Memory B cell (primary cell): Measurements from ENCODE around the gene CPT1C.

ENCODE experiments used
- ATAC-seq: fragments of 150-1000 bp; cut with Tn5 transposase; 2 replicates; pipeline ENCODE4 v1.10.0; 2021; ENCODE audit warnings: low read depth, mild to moderate bottlenecking, moderate library complexity
- DNase-seq, 2 donors: peaks; one replicate each; pipeline ENCODE4 v3.0.0; 2022; ENCODE audit warnings: low spot score in 2 of 2
- H3K27ac Mint-ChIP-seq: one replicate; pipeline ENCODE4 v1.8.0; 2022; ENCODE audit warnings: mild to moderate bottlenecking, moderate library complexity, mixed read lengths
- H3K27me3 Mint-ChIP-seq: one replicate; pipeline ENCODE4 v1.8.0; 2022; ENCODE audit warnings: mixed read lengths
- H3K36me3 Mint-ChIP-seq: one replicate; pipeline ENCODE4 v1.8.0; 2022; ENCODE audit warnings: mild to moderate bottlenecking, mixed read lengths
- H3K4me1 Mint-ChIP-seq: one replicate; pipeline ENCODE4 v1.8.0; 2022; ENCODE audit warnings: mixed read lengths
- H3K4me3 Mint-ChIP-seq: one replicate; pipeline ENCODE4 v1.8.0; 2022; ENCODE audit warnings: mild to moderate bottlenecking, moderate library complexity, mixed read lengths
- H3K9me3 Mint-ChIP-seq: one replicate; pipeline ENCODE4 v1.8.0; 2022; ENCODE audit warnings: mixed read lengths

Gene CPT1C

DNA sequence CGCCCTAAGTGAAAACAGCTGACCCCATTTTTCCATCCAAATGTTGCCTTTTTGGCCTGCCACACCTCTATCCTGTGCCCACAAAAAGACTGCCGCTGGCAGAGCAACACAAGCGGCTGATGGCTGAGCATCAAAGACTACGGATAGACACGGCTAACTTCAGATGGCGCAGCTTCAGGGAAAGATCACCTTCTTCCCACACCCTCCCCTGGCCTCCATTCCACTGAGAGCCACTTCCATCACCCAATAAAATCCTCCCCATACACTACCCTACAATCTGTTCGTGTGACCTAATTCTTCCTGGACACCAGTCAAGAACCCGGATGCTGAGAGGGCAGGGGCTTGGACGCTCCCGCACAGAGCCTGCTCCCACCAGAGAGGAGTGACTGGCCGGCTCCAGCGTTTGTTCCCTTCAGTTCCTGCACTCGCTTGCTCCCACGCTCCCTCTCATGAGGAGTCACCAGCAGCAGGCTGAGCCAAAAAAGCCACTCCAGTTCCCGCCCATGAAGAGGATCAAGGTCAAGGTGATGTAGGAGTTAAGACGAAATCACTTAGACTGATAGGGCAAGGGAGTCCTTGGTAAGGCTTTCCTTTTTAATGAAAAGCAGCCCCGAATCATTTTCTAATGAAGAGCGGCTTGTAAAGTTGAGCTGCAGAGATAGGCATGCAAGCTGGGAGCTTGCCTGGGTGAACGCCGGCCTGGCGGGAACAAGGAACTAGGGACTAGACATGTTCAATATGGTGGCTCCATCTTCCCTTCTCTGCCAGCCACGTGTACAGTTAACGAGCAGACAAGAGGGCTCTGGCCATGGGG is 36.5 kb downstream of the CPT1C start:
- DNase-seq: no peak
- ATAC-seq: no peak
- Mint-ChIP-seq H3K27ac (no peak overlapping the region), H3K4me3 (no peak overlapping the region), H3K36me3 (no peaks in the 10 kb centered on the region), H3K4me1 (no peaks in the 10 kb centered on the region), H3K27me3 (peaks cover 3% of the 10 kb centered on the region), H3K9me3 (no peaks in the 10 kb centered on the region)

DNA sequence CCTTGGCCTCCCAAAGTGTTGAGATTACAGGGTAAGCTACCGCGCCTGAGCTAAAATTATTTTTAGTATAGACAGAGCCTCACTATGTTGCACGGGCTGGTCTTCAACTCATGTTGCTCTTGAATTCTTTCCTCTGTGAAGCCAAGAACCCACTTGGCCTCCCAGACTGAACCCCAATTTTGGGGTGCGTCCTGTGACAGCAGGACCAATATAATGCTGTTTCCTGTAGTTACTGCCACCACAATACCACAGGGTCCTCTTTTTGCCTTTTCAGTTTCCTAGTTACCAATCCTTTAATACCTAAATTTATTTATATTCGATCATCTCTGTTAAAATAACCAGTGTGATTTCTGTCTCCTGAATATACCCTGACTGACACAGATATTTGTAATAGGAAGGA is 39.2 kb downstream of the CPT1C start:
- Mint-ChIP-seq H3K27me3 (peaks cover 3% of the 10 kb centered on the region), H3K9me3 (no peaks in the 10 kb centered on the region), H3K36me3 (no peaks in the 10 kb centered on the region), H3K27ac (no peak overlapping the region), H3K4me1 (no peaks in the 10 kb centered on the region), H3K4me3 (no peak overlapping the region)
- no peak for DNase-seq
- ATAC-seq: peak; percentile 26

DNA sequence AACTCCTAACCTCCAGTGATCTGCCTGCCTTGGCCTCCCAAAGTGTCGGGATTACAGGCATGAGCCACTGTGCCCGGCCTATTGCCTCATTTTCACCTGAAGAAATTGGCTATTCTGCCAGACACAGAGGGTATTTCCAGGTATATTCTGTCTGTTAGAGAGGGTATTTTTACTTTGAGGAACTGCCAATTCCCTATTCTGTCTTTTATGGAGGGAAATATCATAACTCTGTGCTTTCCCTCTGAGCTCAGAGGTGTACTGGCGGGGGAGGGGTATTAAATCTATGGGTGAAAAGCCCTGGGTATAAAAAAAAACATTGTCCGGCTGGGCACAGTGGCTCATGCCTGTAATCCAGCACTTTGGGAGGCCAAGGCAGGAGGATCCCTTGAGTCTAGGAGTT is 47.4 kb downstream of the CPT1C start:
- DNase-seq (no peak), ATAC-seq (peak; percentile 74)
- no peak overlapping the region for H3K27ac Mint-ChIP-seq
- no peaks in the 10 kb centered on the region for H3K36me3 Mint-ChIP-seq
- no peaks in the 10 kb centered on the region for H3K27me3 Mint-ChIP-seq
- H3K9me3 Mint-ChIP-seq: no peaks in the 10 kb centered on the region
- H3K4me1 Mint-ChIP-seq: no peaks in the 10 kb centered on the region
- H3K4me3 Mint-ChIP-seq: no peak overlapping the region

DNA sequence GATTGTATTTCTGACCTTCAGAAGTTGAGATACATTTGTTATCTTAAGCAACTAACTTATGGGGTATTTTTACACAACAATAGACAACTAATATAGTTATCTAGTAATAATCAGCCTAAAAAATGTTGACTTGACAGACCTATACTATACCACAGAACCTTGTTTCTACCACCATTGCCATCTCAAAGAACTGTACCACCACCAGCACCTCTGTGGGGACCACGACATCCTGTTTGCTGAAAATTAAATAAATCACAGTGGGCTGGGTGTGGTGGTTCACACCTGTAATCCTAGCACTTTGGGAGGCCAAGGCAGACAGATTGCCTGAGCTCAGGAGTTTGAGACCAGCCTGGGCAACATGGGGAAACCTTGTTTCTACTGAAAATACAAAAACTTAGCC is 48.2 kb downstream of the CPT1C start:
- no peak overlapping the region for H3K4me3 Mint-ChIP-seq
- H3K9me3 Mint-ChIP-seq: no peaks in the 10 kb centered on the region
- H3K4me1 Mint-ChIP-seq: no peaks in the 10 kb centered on the region
- DNase-seq (no peak), ATAC-seq (no peak)
- H3K36me3 Mint-ChIP-seq: no peaks in the 10 kb centered on the region
- H3K27ac Mint-ChIP-seq: no peak overlapping the region
- no peaks in the 10 kb centered on the region for H3K27me3 Mint-ChIP-seq

DNA sequence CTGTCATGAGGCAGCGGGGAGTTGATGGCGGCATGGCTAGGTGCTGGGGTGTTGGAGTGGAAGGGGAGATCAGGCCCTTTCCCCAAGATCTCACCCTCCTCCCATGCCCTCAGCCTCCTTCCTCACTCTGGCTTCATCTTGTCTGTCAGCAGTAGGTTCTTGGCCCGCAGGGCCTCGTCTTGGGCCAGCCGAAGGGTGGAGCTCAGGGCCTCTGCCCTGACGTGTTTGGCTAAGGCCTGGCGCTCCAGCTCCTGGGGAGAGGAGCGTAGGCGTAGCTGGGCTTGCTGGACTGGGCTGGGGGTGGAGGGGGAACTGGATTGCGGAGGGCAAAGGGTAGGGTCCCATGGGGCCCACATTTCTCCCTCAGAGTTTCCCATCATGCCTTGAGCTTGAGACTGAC is 49.0 kb downstream of the CPT1C start:
- H3K36me3 Mint-ChIP-seq: no peaks in the 10 kb centered on the region
- DNase-seq (no peak), ATAC-seq (no peak)
- H3K4me3 Mint-ChIP-seq: no peak overlapping the region
- H3K4me1 Mint-ChIP-seq: no peaks in the 10 kb centered on the region
- no peaks in the 10 kb centered on the region for H3K27me3 Mint-ChIP-seq
- no peak overlapping the region for H3K27ac Mint-ChIP-seq
- no peaks in the 10 kb centered on the region for H3K9me3 Mint-ChIP-seq

DNA sequence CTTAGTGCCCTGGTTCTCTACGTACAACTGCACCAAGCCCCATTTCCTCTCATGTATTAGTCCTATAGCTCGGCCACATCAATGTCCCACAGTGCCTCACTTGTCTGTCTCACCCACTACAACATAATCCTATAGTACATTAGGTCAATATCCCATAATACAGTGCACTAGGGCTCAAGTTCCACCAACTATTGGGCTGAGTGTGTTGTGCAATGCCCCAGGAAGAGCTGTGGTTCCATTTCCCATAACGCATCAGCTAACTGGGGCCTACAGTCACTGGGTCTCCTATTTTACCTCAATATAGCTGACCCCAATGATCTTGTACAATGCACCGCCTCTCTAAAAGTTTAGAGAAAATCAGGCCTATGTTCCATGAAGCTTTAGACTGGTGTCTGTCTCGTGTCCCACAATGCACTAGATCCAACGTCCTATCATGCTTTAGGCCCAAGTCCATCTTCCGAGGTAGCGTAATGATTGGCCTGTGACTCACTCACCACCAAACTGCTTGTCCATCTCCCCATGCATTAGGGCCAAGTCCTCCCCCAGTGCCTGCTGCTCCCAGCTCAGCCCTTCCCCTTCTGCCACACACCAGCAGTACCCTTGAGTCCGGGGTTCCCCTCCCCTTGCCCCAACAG is 50.4 kb downstream of the CPT1C start:
- H3K27me3 Mint-ChIP-seq: no peaks in the 10 kb centered on the region
- H3K9me3 Mint-ChIP-seq: no peaks in the 10 kb centered on the region
- peaks cover 1% of the 10 kb centered on the region for H3K36me3 Mint-ChIP-seq
- no peak overlapping the region for H3K27ac Mint-ChIP-seq
- peaks cover 2% of the 10 kb centered on the region for H3K4me1 Mint-ChIP-seq
- no peak for ATAC-seq
- no peak for DNase-seq
- H3K4me3 Mint-ChIP-seq: no peak overlapping the region

DNA sequence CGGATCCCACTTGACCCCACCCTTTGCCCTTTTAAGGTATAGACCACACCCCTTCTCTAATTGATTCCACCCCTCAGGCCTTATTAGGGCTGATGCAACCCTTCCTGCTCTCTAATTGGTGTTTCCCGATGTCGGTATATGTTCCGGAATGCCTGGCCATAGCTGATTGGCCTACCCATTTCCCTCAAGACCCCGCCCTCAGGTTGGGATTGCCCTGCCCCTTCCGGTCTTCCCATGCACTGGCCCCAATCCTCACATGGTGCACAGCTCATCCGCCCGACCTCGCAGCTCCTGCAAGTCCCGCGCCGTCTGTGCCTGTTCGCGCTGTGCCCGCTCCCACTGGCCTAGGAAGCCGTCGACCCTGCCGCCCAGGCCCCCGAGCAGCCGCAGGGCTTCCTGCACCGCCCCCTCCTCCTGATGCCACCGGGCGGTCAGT is 54.0 kb downstream of the CPT1C start:
- ATAC-seq (no peak), DNase-seq (no peak)
- no peak overlapping the region for H3K27ac Mint-ChIP-seq
- no peaks in the 10 kb centered on the region for H3K9me3 Mint-ChIP-seq
- H3K27me3 Mint-ChIP-seq: peaks cover 5% of the 10 kb centered on the region
- H3K4me1 Mint-ChIP-seq: peaks cover 3% of the 10 kb centered on the region
- H3K4me3 Mint-ChIP-seq: no peak overlapping the region
- peaks cover 1% of the 10 kb centered on the region for H3K36me3 Mint-ChIP-seq

DNA sequence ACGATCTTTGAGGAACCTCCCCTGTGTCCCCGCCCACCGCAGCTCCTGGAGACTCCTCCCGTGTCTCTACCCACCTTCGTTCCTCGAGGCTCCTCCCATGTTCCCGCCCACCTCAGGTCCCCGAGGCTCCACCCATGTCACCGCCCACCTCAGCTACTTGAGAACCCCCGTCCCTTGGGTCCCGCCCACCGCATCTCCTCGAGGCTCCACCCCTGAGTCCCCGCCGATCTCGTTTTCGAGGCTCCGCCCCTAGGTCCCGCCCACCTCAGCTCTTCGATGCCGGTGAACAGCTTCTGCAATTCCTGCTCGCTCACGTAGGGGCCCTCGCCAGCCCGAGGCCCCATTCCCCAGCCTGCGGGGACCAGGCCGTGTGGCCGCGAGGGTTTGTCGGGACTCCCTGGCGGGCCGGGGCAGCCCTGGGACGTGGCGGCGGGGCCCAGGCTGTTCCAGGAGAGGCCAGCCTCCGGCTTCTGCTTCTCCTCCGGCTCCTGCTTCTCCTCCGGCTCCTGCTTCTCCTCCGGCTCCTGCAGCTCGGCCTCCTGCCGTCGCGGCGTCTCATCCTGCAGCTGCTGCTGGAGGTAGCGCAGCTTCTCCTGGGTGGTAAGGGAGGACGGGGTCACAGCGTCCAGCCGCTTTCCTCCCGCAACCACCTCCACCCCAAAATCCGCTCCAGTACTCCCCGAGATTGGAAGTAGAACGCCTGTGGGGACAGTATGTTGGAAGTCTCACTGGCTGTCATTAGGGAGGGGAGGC is 55.5 kb downstream of the CPT1C start:
- peak overlapping the region; percentile 14 for H3K4me3 Mint-ChIP-seq
- peaks cover 1% of the 10 kb centered on the region for H3K36me3 Mint-ChIP-seq
- H3K27ac Mint-ChIP-seq: no peak overlapping the region
- H3K4me1 Mint-ChIP-seq: peaks cover 3% of the 10 kb centered on the region
- ATAC-seq: peak; percentile 87
- H3K27me3 Mint-ChIP-seq: peaks cover 5% of the 10 kb centered on the region
- no peaks in the 10 kb centered on the region for H3K9me3 Mint-ChIP-seq
- DNase-seq: peak; percentile 34 to 66

DNA sequence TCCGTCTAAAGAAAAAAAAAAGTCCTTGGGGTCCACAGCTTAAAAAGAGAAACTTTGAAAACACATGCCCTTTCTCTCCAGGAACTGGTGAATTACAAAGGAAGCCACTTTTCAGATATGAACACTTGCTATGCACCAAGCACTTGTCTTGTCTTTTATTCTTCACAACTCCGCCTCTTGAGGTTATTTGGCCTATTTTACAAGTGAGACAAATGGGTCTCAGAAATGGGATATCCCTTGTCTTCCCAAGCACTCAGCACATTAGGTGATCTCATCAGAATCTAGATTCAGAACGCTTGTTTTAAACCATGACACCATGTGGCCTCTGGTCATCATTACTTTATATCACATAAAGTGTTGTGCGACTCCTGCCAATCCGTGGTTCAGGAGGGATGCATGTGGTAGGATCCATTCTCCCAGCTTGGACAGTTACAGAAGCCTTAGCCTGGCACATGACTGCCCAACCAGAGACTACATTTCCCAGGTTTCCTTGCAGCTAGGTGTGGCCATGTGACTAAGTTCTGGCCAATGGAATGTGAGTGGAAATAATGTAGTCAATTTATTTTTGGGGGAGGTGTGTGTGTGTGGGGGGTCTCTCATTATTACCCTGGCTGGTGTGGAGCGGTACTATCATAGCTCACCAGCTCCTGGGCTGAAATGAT is 58.3 kb downstream of the CPT1C start:
- H3K27ac Mint-ChIP-seq: peak overlapping the region; percentile 37
- peaks cover 5% of the 10 kb centered on the region for H3K27me3 Mint-ChIP-seq
- ATAC-seq (no peak), DNase-seq (no peak)
- peaks cover 1% of the 10 kb centered on the region for H3K36me3 Mint-ChIP-seq
- H3K4me3 Mint-ChIP-seq: no peak overlapping the region
- H3K4me1 Mint-ChIP-seq: peaks cover 3% of the 10 kb centered on the region
- H3K9me3 Mint-ChIP-seq: no peaks in the 10 kb centered on the region

DNA sequence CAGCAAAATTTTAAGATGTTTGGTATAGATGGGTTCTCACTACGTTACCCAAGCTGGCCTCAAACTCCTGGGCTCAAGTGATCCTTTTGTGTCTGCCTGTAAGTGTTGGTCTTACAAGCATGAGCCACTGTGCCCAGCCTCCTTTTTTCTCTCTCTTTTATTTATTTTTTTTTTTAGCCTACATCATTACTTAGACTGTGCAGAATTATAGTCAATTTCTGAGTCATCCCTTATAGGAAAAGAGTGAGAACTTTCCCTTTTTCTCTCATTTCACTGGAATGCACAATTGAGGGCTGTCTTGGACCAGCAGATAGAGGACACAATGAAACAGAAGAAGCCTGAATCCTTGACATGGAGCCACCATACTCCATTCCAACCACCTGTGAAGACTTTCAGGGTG is 58.9 kb downstream of the CPT1C start:
- no peak for DNase-seq
- Mint-ChIP-seq H3K9me3 (no peaks in the 10 kb centered on the region), H3K36me3 (peaks cover 1% of the 10 kb centered on the region), H3K27ac (no peak overlapping the region), H3K4me1 (peaks cover 3% of the 10 kb centered on the region), H3K27me3 (peaks cover 5% of the 10 kb centered on the region), H3K4me3 (no peak overlapping the region)
- no peak for ATAC-seq

DNA sequence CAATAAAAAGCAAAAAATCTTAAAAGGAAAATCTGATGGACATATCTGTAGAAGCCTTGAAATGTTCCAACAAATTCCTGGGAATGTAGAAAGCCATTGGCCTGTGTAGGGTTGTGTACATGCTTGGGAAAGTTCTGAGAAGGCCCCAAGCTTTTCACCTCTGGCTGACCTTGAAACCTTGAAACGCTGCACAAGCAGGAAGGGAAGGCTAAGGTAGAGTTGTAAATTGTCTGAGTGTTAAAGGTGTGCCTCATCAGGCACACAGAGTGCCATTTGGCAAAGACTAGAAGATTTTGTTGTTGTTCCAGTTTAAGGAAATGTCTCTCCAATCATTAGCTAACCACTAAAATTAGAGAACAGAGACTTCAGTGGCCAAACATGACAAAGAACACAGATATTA is 61.8 kb downstream of the CPT1C start:
- ATAC-seq: no peak
- no peak overlapping the region for H3K27ac Mint-ChIP-seq
- no peak overlapping the region for H3K4me3 Mint-ChIP-seq
- H3K27me3 Mint-ChIP-seq: peaks cover 2% of the 10 kb centered on the region
- H3K36me3 Mint-ChIP-seq: no peaks in the 10 kb centered on the region
- no peaks in the 10 kb centered on the region for H3K4me1 Mint-ChIP-seq
- DNase-seq: no peak
- peaks cover 1% of the 10 kb centered on the region for H3K9me3 Mint-ChIP-seq

DNA sequence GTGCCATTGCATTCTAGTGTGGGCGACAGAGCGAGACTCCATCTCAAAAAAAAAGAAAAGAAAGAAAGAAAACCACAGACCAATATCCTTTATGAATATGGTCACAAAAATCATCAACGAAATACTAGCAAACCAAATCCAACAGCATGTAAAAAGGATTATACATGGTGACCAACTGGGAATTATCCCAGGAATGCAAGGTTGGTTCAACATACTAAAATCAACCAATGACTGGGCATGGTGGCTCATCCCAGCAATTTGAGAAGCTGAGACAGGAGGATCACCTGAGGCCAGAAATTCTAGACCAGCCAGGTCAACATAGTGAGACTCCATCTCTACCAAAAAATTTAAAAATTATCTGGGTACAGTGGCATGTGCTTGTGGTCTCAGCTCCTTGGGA is 65.0 kb downstream of the CPT1C start:
- no peak for ATAC-seq
- no peak overlapping the region for H3K4me3 Mint-ChIP-seq
- no peak for DNase-seq
- H3K36me3 Mint-ChIP-seq: no peaks in the 10 kb centered on the region
- H3K27ac Mint-ChIP-seq: no peak overlapping the region
- peaks cover 3% of the 10 kb centered on the region for H3K27me3 Mint-ChIP-seq
- no peaks in the 10 kb centered on the region for H3K4me1 Mint-ChIP-seq
- H3K9me3 Mint-ChIP-seq: peaks cover 1% of the 10 kb centered on the region

DNA sequence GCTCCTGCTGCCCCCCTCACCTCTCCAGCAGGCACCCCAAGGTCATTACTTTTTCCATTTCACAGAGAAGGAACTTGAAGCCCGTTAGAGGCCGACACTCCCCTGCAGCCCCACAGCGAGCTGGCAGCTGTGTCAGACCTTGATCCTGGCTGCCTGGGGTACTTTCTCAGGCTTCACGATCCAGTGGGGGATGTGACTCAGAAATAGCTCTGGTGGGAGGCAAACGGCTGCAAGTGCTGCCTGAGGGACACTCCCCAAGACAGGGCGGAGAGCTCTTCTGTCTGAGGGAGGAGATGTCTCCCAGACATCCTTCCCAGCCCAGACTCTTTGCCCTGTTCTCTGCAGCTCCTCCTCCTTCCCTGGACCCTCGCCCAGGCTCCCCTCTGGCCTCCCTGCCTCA is 67.4 kb downstream of the CPT1C start:
- peaks cover 1% of the 10 kb centered on the region for H3K9me3 Mint-ChIP-seq
- H3K27me3 Mint-ChIP-seq: peaks cover 3% of the 10 kb centered on the region
- DNase-seq (no peak), ATAC-seq (no peak)
- no peaks in the 10 kb centered on the region for H3K36me3 Mint-ChIP-seq
- no peaks in the 10 kb centered on the region for H3K4me1 Mint-ChIP-seq
- H3K27ac Mint-ChIP-seq: no peak overlapping the region
- H3K4me3 Mint-ChIP-seq: no peak overlapping the region

DNA sequence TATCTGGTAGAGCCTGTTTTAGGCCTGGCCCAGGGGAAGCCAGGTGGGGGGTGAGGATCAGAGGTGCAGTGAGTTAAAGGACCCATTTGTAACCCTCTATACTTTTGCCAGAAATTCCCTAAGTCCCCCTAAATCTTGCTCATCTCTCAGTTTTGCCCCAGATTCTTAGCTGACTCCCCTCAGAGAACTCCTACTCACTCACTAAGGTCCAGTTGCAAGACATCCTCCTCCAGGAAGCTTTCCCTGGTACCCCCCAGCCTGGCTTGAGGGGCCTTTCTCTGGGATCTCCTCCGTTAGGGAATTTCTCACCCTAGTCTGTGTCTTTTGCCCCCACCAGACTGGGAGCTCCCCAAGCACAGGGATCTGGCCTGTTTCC is 70.3 kb downstream of the CPT1C start:
- H3K36me3 Mint-ChIP-seq: no peaks in the 10 kb centered on the region
- ATAC-seq (no peak), DNase-seq (no peak)
- no peaks in the 10 kb centered on the region for H3K4me1 Mint-ChIP-seq
- H3K4me3 Mint-ChIP-seq: no peak overlapping the region
- no peak overlapping the region for H3K27ac Mint-ChIP-seq
- peaks cover 3% of the 10 kb centered on the region for H3K27me3 Mint-ChIP-seq
- H3K9me3 Mint-ChIP-seq: no peaks in the 10 kb centered on the region
